DMS153 (cell line): ENCODE measurements around the gene MST1.
A peak's percentile ranks its signal among the peaks of the same experiment; 100 is the strongest.

ENCODE experiments used
- DNase-seq: peaks from one replicate; lab custom pipeline; 2025; lab: John Stamatoyannopoulos, UW

The MST1 gene

DNA sequence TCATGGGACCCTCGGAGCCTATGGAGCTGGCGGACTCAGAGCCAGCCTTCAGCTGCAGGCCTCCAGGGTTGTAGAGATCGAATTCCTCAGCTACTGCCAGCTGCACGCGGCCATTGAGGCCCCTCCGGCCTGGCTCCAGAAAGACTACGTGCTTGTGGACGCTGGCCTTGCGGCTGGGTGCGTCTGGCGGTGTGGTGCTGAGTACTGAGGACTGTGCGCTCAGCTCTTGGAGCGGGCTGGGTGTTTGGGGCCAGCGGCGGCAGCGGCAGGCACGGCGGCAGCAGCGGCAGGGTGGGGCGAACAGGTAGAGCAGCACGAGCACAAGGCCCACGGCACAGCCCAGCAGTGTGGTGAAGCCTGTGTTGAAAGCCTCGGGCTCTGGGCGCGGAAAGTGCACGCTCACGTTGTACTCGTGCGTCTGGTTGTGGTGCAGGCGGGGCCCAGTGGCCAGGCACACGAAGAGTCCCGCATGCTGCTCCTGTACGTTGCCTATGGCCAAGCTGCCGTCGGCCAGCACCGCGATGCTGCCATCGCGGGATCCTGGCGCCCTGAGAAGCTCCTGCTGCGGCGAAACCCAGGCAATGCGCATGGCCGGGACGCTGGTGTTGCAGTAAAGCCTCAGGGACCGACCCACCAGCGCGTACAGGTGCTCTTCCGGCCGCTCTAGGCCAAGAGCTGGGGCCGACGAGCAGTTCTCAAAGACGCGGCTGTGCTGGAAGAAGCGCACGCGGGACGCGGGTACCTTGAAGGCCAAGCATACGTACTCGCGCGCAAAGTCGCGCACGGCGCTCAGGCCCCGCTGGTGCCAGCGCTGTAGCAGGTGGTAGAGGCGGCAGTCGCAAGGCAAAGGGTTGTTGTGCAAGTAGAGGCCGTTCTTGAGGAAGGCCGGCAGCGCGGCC, 28.9 kb upstream of the MST1 start:
- no peak for DNase-seq

GRCh38 chr3:49717211-49717958, 28.1 kb upstream of the MST1 start:
- DNase-seq: no peak

- DNase-seq: no peak
These were observed 27.5 kb upstream of the MST1 start for GRCh38 chr3:49716691-49717210.

- no peak for DNase-seq
These were observed 26.9 kb upstream of the MST1 start for GRCh38 chr3:49716169-49716568.

DNA sequence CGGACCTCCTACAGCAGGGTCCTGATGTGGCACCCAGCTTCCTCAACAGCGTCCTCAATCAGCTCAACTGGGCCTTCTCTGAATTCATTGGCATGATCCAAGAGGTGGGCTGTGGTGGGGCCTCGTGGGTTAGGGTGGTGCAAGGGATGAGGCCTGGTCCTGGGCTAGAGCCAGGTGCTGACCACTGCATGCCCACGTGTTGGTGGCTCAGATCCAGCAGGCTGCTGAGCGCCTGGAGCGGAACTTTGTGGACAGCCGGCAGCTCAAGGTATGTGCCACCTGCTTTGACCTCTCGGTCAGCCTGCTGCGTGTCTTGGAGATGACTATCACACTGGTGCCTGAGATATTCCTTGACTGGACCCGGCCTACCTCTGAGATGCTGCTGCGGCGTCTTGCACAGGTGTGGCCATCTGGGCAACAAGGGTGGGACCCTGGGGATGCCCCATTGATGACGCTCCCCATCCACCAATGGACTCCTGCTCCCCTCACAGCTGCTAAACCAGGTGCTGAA, 26.4 kb upstream of the MST1 start:
- DNase-seq: no peak

DNA sequence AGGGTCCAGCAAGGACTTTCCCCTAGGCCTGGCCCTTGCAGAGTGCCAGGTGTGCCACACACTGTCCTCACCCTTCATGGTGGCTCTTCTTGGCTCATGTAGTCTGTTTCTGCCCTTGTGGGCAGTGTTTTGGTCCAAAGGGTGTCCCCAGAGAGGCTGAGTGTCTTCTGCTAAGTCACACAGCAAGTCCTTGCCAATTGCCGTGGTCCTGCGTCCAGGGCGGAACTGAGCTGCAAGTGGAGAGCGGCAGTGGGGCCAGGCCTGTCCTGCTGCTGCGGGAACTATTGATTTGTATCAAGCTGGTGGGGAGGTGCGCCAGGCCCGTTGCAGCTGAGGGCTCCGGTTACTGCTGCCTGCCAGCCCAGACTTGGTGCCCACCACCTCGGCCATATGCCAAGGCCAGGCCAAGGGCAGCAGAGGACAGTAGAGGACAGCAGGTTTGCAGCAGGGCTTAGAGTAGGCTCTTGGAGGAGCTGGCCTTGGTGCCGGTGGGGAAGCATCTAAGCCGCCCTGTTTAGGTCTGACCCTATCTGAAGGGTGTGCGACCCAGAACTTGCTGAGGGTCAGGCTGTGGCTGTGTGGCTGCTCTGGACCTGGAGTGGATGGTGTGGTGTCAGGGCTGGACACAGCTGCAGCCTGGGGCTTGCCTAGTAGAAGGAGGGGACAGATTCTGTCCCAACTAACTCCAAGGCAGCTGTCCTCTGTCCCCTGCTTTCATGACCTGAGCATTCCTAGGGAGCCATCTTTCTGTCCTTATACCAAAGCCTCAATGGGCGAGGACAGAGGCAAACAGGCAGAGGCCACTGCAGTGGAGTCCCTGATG, 25.7 kb upstream of the MST1 start:
- DNase-seq: no peak

- DNase-seq: no peak
These were observed 24.2 kb upstream of the MST1 start for GRCh38 chr3:49713336-49714105.

DNA sequence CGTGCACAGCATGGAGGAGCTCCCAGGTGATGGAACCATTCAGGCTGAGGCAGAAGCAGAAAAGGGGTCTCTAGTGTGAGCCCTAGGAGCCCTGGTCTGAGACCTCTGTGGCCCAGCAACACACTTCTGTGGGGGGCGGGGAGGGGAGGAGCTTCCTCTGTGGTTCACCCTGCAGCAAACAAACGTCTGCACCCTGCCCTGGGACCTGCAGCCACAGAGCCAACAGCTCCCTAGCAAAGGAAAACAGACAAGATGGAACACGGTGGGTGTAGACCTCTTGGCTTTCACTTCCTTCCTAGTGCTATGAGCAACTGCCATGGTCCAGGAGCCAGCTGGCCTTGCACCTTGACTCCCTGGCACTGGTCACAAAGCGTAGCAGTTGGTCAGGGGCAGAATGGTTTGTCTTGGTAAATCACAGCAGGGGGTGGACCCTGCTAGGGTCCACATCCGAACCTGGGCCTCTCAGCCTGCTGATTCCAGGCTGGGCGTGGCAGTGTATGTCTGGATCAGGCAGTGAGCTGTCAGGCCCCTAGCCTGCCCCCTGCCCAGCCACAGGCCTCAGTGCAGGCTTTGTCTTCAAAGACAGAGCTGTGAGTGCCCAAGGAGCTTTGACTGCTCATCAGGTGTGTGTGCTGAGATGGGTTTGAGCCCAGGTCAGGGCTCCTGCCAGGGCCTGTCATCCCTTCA, 23.5 kb upstream of the MST1 start:
- no peak for DNase-seq

- no peak for DNase-seq
These were observed 22.9 kb upstream of the MST1 start for GRCh38 chr3:49712166-49712565.

- DNase-seq: no peak
These were observed 22.2 kb upstream of the MST1 start for GRCh38 chr3:49711489-49711888.

DNA sequence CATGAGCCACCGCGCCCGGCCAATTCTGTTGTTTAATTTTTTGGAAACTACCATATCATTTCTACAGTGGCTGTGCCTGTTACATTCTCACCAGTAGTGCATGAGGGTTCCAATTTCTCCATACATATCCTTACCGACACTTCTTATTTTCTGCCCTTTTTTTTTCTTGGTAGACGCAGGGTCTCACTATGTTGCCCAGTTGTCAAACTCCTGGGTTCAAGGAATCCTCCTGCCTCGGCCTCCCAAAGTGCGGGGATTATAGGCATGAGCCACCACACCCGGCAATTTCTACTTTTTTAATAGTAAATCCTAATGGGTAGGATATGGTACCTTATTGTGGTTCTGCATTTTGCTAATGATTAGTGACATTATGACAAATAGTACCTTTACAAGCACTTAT, 20.6 kb upstream of the MST1 start:
- DNase-seq: no peak

DNA sequence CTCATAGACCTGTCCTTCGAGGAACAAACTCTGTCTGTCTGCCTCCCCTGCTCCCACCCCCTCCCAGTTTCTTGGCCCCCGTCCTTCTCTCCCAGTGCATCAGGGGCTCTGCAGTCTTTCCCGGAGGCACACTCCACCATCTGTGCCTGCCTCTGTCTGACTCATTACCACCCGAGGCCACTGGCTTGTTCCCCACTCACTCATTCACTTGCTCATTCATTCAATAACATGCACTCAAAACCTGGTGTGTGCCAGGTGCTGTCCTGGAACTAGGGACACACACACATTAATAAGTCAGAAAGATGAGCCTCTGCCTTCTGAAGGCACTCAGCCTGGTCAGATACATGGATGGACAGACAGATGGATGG, 17.8 kb upstream of the MST1 start:
- no peak for DNase-seq

DNA sequence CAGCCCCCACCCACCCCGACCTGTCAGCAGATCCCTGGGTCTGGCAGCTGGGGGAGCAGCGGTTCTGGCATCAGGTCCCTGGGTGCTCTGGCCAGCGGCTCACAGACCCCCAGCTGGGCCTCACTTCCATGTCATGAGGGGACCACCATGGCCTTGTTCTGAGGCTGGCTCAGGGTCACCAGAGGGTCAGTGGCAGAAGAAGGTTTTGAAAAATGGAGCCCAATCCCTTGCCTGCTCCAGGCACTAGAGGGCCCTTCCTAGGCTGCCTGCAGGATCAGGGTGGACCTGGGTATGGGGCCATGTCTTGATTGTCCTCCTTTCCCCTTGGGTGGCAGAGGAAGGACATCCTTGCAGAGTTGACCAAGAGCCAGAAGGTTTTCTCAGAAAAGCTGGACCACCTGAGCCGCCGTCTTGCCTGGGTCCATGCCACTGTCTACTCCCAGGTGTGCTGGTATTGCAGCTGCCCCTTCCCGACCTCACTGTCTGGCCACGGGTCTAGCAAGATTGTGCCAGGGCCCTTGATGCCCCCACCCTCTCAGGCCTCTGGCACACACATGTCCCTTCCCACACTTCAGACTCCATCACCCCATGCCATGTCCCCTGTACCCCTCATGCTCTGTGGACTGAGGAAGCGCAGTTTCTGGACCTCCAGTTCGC, 17.3 kb upstream of the MST1 start:
- DNase-seq: no peak

- no peak for DNase-seq
These were observed 16.2 kb upstream of the MST1 start for GRCh38 chr3:49705390-49705960.

GRCh38 chr3:49704629-49705028, 15.4 kb upstream of the MST1 start:
- DNase-seq: no peak

DNA sequence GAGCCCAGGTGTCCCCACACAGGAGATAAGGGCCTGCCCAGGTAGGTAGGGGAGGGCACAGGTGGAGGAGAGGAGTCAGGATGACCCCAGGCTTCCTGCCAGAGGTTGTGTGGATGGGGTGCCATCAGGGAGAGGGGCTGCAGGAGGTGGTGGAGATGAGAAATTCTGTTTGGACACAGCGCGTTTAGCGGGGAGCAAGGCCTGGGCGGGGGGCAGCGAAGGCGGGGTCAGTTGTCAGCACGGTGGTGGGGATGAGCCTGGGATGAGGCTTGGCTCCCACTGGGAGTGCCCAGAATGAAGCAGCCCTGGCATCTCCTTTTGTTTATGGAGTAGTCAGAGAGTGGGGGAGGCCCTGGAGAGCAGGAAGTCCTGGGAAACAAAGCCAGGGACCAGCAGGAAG, 14.7 kb upstream of the MST1 start:
- no peak for DNase-seq

GRCh38 chr3:49703443-49703927, 14.2 kb upstream of the MST1 start:
- DNase-seq: peak; percentile 17

GRCh38 chr3:49702672-49703071, 13.4 kb upstream of the MST1 start:
- DNase-seq: no peak

DNA sequence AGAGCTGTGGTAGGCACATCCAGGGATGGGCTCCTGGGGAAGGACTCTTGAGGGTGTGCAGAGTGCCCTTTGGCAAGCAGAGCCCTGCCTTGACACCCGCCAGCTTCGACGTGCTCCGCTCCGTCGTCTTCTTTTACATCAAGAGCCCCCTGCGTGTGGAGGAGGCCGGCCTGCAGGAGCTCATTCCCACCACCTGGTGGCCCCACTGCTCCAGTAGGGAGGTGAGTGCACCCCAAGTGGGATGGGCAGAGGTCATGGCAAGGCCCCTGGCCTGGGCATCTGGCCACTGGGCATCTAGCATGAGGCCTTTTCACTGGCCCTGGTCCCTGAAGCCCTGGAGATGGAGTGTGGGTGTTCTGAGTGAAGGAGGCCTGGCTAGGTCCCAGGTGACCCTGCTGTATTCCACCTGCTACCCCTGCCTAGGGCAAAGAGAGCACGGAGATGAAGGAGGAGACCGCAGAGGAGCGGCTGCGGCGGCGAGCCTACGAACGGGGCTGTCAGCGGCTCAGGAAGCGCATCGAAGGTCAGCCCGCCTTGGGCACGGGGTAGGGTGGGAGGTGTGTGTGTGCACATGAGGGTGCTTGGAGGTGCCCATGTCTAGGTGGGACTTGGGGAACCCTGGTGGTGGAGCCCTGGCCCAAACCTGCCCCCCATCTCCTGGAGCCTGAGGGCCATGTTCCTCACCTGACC, 12.3 kb upstream of the MST1 start:
- no peak for DNase-seq
